OCI-LY3 (cell line): ENCODE data around the gene ARL8B.

Experiments
- H2AFZ ChIP-seq: fragments of 200-600, 300-600 bp; shearing (Covaris generic); 2 replicates; pipeline ENCODE4 v1.6.0; 2014; ENCODE audit warnings: antibody characterized with exemption, low read depth, low read length
- H3K27ac ChIP-seq: fragments of 200-600, 300-600 bp; sonication (generic); 2 replicates; pipeline ENCODE4 v1.5.1; 2014; ENCODE audit warnings: mild to moderate bottlenecking, low read length, moderate library complexity, mixed read lengths
- H3K27me3 ChIP-seq: fragments of 200-600, 300-600 bp; sonication (generic); 2 replicates; pipeline ENCODE4 v1.6.1; 2014; ENCODE audit warnings: low read depth, low read length, mixed read lengths
- H3K36me3 ChIP-seq: fragments of 200-600, 300-600 bp; sonication (generic); replicated peaks from 2 replicates; pipeline ENCODE3; 2014; ENCODE audit warnings: low read depth, low read length, mixed read lengths
- H3K4me1 ChIP-seq: fragments of 300-600, 200-600 bp; sonication (generic); 2 replicates; pipeline ENCODE4 v1.6.1; 2014; ENCODE audit warnings: low read length, mixed read lengths
- H3K4me2 ChIP-seq: fragments of 200-600, 300-600 bp; sonication (generic); 2 replicates; pipeline ENCODE4 v1.6.1; 2014; ENCODE audit warnings: low read length, mixed read lengths
- H3K4me3 ChIP-seq: fragments of 300-600, 200-600 bp; sonication (generic); 2 replicates; pipeline ENCODE4 v1.5.1; 2014; ENCODE audit warnings: antibody characterized with exemption, mild to moderate bottlenecking, low read length, moderate library complexity
- H3K79me2 ChIP-seq: fragments of 300-600, 200-600 bp; shearing (Covaris generic); 2 replicates; pipeline ENCODE4 v1.6.1; 2014; ENCODE audit warnings: mild to moderate bottlenecking, low read length, mixed read lengths
- H3K9ac ChIP-seq: fragments of 300-600, 200-600 bp; shearing (Covaris generic); 2 replicates; pipeline ENCODE4 v1.6.0; 2014; ENCODE audit warnings: mild to moderate bottlenecking, low read length, moderate library complexity
- H3K9me3 ChIP-seq: fragments of 200-600, 300-600 bp; shearing (Covaris generic); 2 replicates; pipeline ENCODE4 v1.6.1; 2014; ENCODE audit warnings: low read length, mixed read lengths; ENCODE audit not compliant: insufficient read depth
- H4K20me1 ChIP-seq: fragments of 200-600, 300-600 bp; sonication (generic); 2 replicates; pipeline ENCODE4 v1.6.1; 2016; ENCODE audit warnings: low read length, mixed read lengths; ENCODE audit not compliant: insufficient read depth
- CTCF ChIP-seq: fragments of 200-600, 300-600 bp; sonication (generic); IDR thresholded peaks from 2 replicates; pipeline ENCODE4 v1.5.1; 2014; ENCODE audit warnings: antibody characterized with exemption, low read length, low read depth
- EZH2phosphoT487 ChIP-seq: fragments of 200-600 bp; shearing (Covaris generic); IDR thresholded peaks from 2 replicates; pipeline ENCODE4 v1.6.1; 2018; ENCODE audit warnings: antibody characterized with exemption, mixed run types, low read depth

Gene ARL8B

DNA sequence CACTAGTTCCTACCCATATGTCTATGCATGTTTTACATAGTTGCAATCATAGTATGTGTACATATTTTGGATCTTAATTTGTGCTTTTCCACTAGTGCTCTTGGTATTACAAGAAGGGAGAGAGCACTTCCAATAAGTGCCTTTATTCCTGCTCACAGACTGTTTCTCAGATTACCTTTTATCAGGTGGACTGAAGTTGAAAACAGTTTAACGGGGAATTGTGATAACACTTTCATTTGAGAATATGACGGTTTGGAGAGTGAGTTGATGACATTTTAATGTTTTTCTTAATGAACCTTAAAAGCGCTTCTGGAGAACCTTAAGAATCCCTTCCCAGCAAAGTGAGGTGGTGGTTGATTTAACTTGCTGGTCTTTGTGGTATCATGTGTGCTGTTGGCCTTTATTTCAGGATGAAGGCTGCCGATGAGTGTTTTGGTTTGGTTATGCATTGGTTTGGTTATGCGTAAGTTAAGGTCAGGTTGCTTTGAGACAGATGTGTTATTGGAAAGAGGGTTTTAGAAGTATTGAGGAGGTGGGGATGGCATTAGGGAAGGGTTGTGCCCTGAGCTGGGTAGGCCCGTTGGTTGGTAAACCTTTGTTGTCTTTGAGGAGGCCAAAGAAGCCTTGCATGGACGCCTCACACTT, 68.2 kb downstream of the ARL8B start:
- peak overlapping the region; percentile 95 for H3K4me3 ChIP-seq
- H3K4me1 ChIP-seq = peaks cover 60% of the 10 kb centered on the region
- peak overlapping the region; percentile 100 for H3K9ac ChIP-seq
- no peaks in the 10 kb centered on the region for H3K9me3 ChIP-seq
- no peak for TF ChIP-seq CTCF
- H3K79me2 ChIP-seq = peaks cover 78% of the 10 kb centered on the region
- H4K20me1 ChIP-seq = peaks cover 35% of the 10 kb centered on the region
- peak overlapping the region; percentile 96 for H3K27ac ChIP-seq
- no peaks in the 10 kb centered on the region for H3K27me3 ChIP-seq
- H3K36me3 ChIP-seq = peaks cover 35% of the 10 kb centered on the region
- no peak overlapping the region for H2AFZ ChIP-seq
- peak overlapping the region; percentile 76 for H3K4me2 ChIP-seq

DNA sequence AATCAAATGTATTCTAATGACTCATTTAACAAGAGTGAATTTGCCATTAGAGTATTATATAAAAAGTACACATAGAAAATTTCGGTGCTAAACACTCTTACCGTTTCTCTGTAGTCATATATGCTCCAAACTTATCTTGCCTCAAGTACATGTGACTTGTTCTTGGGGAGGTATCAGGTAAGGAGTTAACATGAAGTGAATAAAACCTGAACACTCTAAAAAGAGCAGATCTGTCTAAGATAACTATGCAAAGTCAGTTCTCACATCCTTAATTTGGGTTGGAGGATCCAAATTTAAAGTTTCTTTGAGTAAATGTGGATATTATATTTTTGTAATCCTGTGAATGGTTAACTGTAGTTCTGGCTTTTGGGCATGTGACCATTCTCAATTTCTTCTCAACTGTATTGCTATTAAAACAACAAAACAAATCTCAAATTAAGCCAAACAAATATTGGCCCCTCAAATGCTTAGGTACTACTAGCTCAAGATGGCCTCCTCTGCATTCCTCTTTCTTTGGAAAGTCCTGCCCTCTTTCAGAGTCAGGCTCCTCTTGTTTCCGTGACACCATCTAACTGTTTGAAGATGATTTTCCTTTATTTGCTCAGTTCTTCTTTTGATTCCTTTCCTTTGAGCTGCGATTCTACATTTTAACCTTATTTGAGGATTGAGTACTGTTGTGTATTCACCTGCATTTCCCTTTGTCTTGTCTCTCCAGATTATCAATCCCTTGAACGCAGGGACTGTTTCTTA, 69.6 kb downstream of the ARL8B start:
- TF ChIP-seq CTCF (no peak), EZH2phosphoT487 (no peak)
- Histone ChIP-seq H3K9me3 (no peaks in the 10 kb centered on the region), H3K4me3 (peak overlapping the region; percentile 95), H3K27ac (peak overlapping the region; percentile 96), H2AFZ (no peak overlapping the region), H3K27me3 (no peaks in the 10 kb centered on the region), H4K20me1 (peaks cover 41% of the 10 kb centered on the region), H3K36me3 (peaks cover 47% of the 10 kb centered on the region), H3K4me2 (peak overlapping the region; percentile 76), H3K4me1 (peaks cover 65% of the 10 kb centered on the region), H3K9ac (peak overlapping the region; percentile 57), H3K79me2 (peaks cover 92% of the 10 kb centered on the region)

- Histone ChIP-seq H3K36me3 (peaks cover 48% of the 10 kb centered on the region), H3K27ac (peak overlapping the region; percentile 96), H4K20me1 (peaks cover 41% of the 10 kb centered on the region), H3K9ac (peak overlapping the region; percentile 57), H3K4me1 (peaks cover 74% of the 10 kb centered on the region), H3K9me3 (no peaks in the 10 kb centered on the region), H3K27me3 (no peaks in the 10 kb centered on the region), H3K4me2 (peak overlapping the region; percentile 76), H3K79me2 (peaks cover 99% of the 10 kb centered on the region), H2AFZ (no peak overlapping the region), H3K4me3 (peak overlapping the region; percentile 95)
- TF ChIP-seq EZH2phosphoT487 (no peak), CTCF (no peak)
These were observed 70.7 kb downstream of the ARL8B start for GRCh38 chr3:5192571-5193365.

GRCh38 chr3:5194341-5194740, 72.2 kb downstream of the ARL8B start:
- peaks cover 41% of the 10 kb centered on the region for H4K20me1 ChIP-seq
- no peaks in the 10 kb centered on the region for H3K9me3 ChIP-seq
- H3K4me3 ChIP-seq = peak overlapping the region; percentile 13; the same call in 1 of the 2 replicates
- no peak overlapping the region for H2AFZ ChIP-seq
- no peaks in the 10 kb centered on the region for H3K27me3 ChIP-seq
- H3K4me2 ChIP-seq = peak overlapping the region; percentile 85
- no peak for TF ChIP-seq CTCF
- no peak for TF ChIP-seq EZH2phosphoT487
- peak overlapping the region; percentile 30; the same call in 1 of the 2 replicates for H3K9ac ChIP-seq
- H3K27ac ChIP-seq = peak overlapping the region; percentile 98
- peaks cover 52% of the 10 kb centered on the region for H3K36me3 ChIP-seq
- peaks cover 99% of the 10 kb centered on the region for H3K79me2 ChIP-seq
- peaks cover 89% of the 10 kb centered on the region for H3K4me1 ChIP-seq
